Activated CD4-positive, alpha-beta T cell treated with anti-CD3 and anti-CD28 coated beads, Interleukin-2, amount 10 ng/mL, durations not matched to agents 7 days and 5 days (primary cell): ENCODE data around the gene TEKTIP1. TPM values are rescaled to one million over a fixed set of nuclear protein-coding genes. Genes with fewer than 3 reads are reported as not detected.

Experiments
- CTCF ChIA-PET: fragments of 350-600 bp; sonication (Branson Sonifier 250); formaldehyde crosslinking; loops from one replicate; lab custom pipeline; 2021; ENCODE audit warnings: antibody characterized with exemption; lab: Charles Lee
- POLR2A ChIA-PET: fragments of 350-600 bp; sonication (Branson Sonifier 250); formaldehyde crosslinking; loops from one replicate; lab custom pipeline; 2021; ENCODE audit warnings: antibody characterized with exemption; lab: Charles Lee
- DNase-seq: peaks from one replicate; pipeline ENCODE4 v3.0.0-alpha.2; 2020
- H3K27ac Mint-ChIP-seq: one replicate; pipeline ENCODE4 v1.8.0; 2021; ENCODE audit warnings: mild to moderate bottlenecking, moderate library complexity, mixed read lengths
- H3K27me3 Mint-ChIP-seq: one replicate; pipeline ENCODE4 v1.8.0; 2021; ENCODE audit warnings: mixed read lengths
- H3K36me3 Mint-ChIP-seq: one replicate; pipeline ENCODE4 v1.8.0; 2021; ENCODE audit warnings: low read depth, mixed read lengths
- H3K4me1 Mint-ChIP-seq: one replicate; pipeline ENCODE4 v1.8.0; 2021; ENCODE audit warnings: mixed read lengths
- H3K4me3 Mint-ChIP-seq: one replicate; pipeline ENCODE4 v1.8.0; 2021; ENCODE audit warnings: mild to moderate bottlenecking, moderate library complexity, mixed read lengths
- H3K9me3 Mint-ChIP-seq: one replicate; pipeline ENCODE4 v1.8.0; 2021; ENCODE audit warnings: mixed read lengths
- total RNA-seq, 2 experiments: library from RNA; stranded (reverse); gene quantifications; one replicate each; pipeline ENCODE4 v1.2.3, GENCODE V29; 2021

Gene TEKTIP1
- total RNA-seq: 1 to 10 TPM; 6.5 to 8.7 TPM

GRCh38 chr19:3538965-3539755, at the start of gene TEKTIP1:
TEKTIP1 (plus strand) TSS chr19:3539174; CDS start chr19:3539178, 4 bp downstream.
- Mint-ChIP-seq H3K27ac (peak within 1 kb of the TSS; percentile 36), H3K9me3 (no peaks in the 10 kb centered on the region), H3K36me3 (peaks cover 27% of the 10 kb centered on the region), H3K27me3 (no peaks in the 10 kb centered on the region), H3K4me3 (no peak within 1 kb of the TSS), H3K4me1 (no peaks in the 10 kb centered on the region)
- POLR2A ChIA-PET: no interaction called here
- CTCF ChIA-PET: interaction anchor here (0.6 to 1.0 kb wide), 2 partner anchors 9 to 23 kb away, joined by 3 to 6 read pairs; no protein-coding TSS in a partner anchor
- no peak for DNase-seq

- Mint-ChIP-seq H3K27ac (no peak overlapping the region), H3K9me3 (no peaks in the 10 kb centered on the region), H3K4me3 (no peak overlapping the region), H3K4me1 (peaks cover 12% of the 10 kb centered on the region), H3K27me3 (no peaks in the 10 kb centered on the region), H3K36me3 (peaks cover 16% of the 10 kb centered on the region)
- ChIA-PET CTCF (interaction anchor here (0.7 to 1.4 kb wide), 2 partner anchors 12 to 187 kb away, joined by 3 read pairs; no protein-coding TSS in a partner anchor), POLR2A (no interaction called here)
- DNase-seq: no peak
These were observed 47.4 kb upstream of the TEKTIP1 start for GRCh38 chr19:3491396-3492119.

GRCh38 chr19:3492131-3492839, 46.7 kb upstream of the TEKTIP1 start:
- Mint-ChIP-seq H3K27ac (no peak overlapping the region), H3K4me1 (peaks cover 12% of the 10 kb centered on the region), H3K9me3 (no peaks in the 10 kb centered on the region), H3K27me3 (no peaks in the 10 kb centered on the region), H3K36me3 (peaks cover 19% of the 10 kb centered on the region), H3K4me3 (no peak overlapping the region)
- ChIA-PET CTCF (interaction anchor here (0.6 to 1.4 kb wide), 3 partner anchors 8 to 583 kb away, joined by 3 to 4 read pairs (median 3); no protein-coding TSS in a partner anchor), POLR2A (no interaction called here)
- DNase-seq: no peak

- Mint-ChIP-seq H3K27me3 (no peaks in the 10 kb centered on the region), H3K4me3 (no peak overlapping the region), H3K9me3 (no peaks in the 10 kb centered on the region), H3K36me3 (peaks cover 21% of the 10 kb centered on the region), H3K4me1 (peaks cover 14% of the 10 kb centered on the region), H3K27ac (peak overlapping the region; percentile 34)
- ChIA-PET POLR2A (no interaction called here), CTCF (interaction anchor here (0.6 to 0.8 kb wide), 2 partner anchors 9 to 582 kb away, joined by 3 to 4 read pairs; no protein-coding TSS in a partner anchor)
- no peak for DNase-seq
These were observed 46.1 kb upstream of the TEKTIP1 start for GRCh38 chr19:3492919-3493318.

- Mint-ChIP-seq H3K36me3 (peaks cover 24% of the 10 kb centered on the region), H3K9me3 (no peaks in the 10 kb centered on the region), H3K4me1 (peaks cover 17% of the 10 kb centered on the region), H3K27ac (peak overlapping the region; percentile 74), H3K27me3 (no peaks in the 10 kb centered on the region), H3K4me3 (no peak overlapping the region)
- DNase-seq: no peak
- ChIA-PET POLR2A (no interaction called here), CTCF (interaction anchor here (0.6 to 1.3 kb wide), 4 partner anchors 9 to 51 kb away, joined by 3 to 6 read pairs (median 3); partner anchors contain the start of gene SMIM44)
These were observed 45.3 kb upstream of the TEKTIP1 start for GRCh38 chr19:3493651-3494050.

GRCh38 chr19:3494051-3494450, 44.9 kb upstream of the TEKTIP1 start:
- peaks cover 20% of the 10 kb centered on the region for H3K4me1 Mint-ChIP-seq
- H3K4me3 Mint-ChIP-seq: peak overlapping the region; percentile 25

GRCh38 chr19:3494559-3494958, 44.4 kb upstream of the TEKTIP1 start:
- H3K4me3 Mint-ChIP-seq: peak overlapping the region; percentile 25
- peak overlapping the region; percentile 75 for H3K27ac Mint-ChIP-seq
- H3K36me3 Mint-ChIP-seq: peaks cover 27% of the 10 kb centered on the region
- no peaks in the 10 kb centered on the region for H3K9me3 Mint-ChIP-seq
- DNase-seq: peak; percentile 51
- ChIA-PET CTCF (interaction anchor here (0.5 to 1.3 kb wide), 14 partner anchors 8 to 525 kb away, joined by 3 to 9 read pairs (median 3); partner anchors contain the start of gene SMIM44), POLR2A (interaction anchor here (0.7 kb wide), 1 partner anchor 11 kb away, joined by 3 read pairs; no protein-coding TSS in a partner anchor)
- H3K27me3 Mint-ChIP-seq: no peaks in the 10 kb centered on the region
- H3K4me1 Mint-ChIP-seq: peaks cover 24% of the 10 kb centered on the region

More at GRCh38 chr19:3494051-3494450, 44.9 kb upstream of the TEKTIP1 start:
- Mint-ChIP-seq H3K27ac (peak overlapping the region; percentile 75), H3K36me3 (peaks cover 25% of the 10 kb centered on the region), H3K9me3 (no peaks in the 10 kb centered on the region), H3K27me3 (no peaks in the 10 kb centered on the region)
- ChIA-PET CTCF (interaction anchor here (0.5 to 1.3 kb wide), 11 partner anchors 8 to 526 kb away, joined by 3 to 9 read pairs (median 3); partner anchors contain the start of gene SMIM44), POLR2A (no interaction called here)
- DNase-seq: peak; percentile 49

GRCh38 chr19:3496392-3497273, 42.3 kb upstream of the TEKTIP1 start:
- ChIA-PET CTCF (no interaction called here), POLR2A (no interaction called here)
- H3K27me3 Mint-ChIP-seq: no peaks in the 10 kb centered on the region
- DNase-seq: no peak
- peaks cover 27% of the 10 kb centered on the region for H3K36me3 Mint-ChIP-seq
- peaks cover 34% of the 10 kb centered on the region for H3K4me1 Mint-ChIP-seq
- no peaks in the 10 kb centered on the region for H3K9me3 Mint-ChIP-seq
- H3K27ac Mint-ChIP-seq: no peak overlapping the region
- H3K4me3 Mint-ChIP-seq: no peak overlapping the region

- no peak overlapping the region for H3K4me3 Mint-ChIP-seq
- H3K27me3 Mint-ChIP-seq: no peaks in the 10 kb centered on the region
- no peak overlapping the region for H3K27ac Mint-ChIP-seq
- no peaks in the 10 kb centered on the region for H3K9me3 Mint-ChIP-seq
- peaks cover 24% of the 10 kb centered on the region for H3K36me3 Mint-ChIP-seq
- ChIA-PET POLR2A (interaction anchor here (0.6 kb wide), 1 partner anchor 197 kb away, joined by 6 read pairs; no protein-coding TSS in a partner anchor), CTCF (interaction anchor here (0.6 kb wide), 1 partner anchor 481 kb away, joined by 4 read pairs; no protein-coding TSS in a partner anchor)
- H3K4me1 Mint-ChIP-seq: peaks cover 33% of the 10 kb centered on the region
- DNase-seq: no peak
These were observed 41.0 kb upstream of the TEKTIP1 start for GRCh38 chr19:3497757-3498520.

GRCh38 chr19:3499738-3500428, 39.1 kb upstream of the TEKTIP1 start:
- POLR2A ChIA-PET: no interaction called here
- no peaks in the 10 kb centered on the region for H3K9me3 Mint-ChIP-seq
- H3K4me3 Mint-ChIP-seq: peak overlapping the region; percentile 83
- no peaks in the 10 kb centered on the region for H3K27me3 Mint-ChIP-seq
- peak overlapping the region; percentile 98 for H3K27ac Mint-ChIP-seq
- no peak for DNase-seq
- peaks cover 32% of the 10 kb centered on the region for H3K4me1 Mint-ChIP-seq
- CTCF ChIA-PET: interaction anchor here (0.9 to 1.4 kb wide), 3 partner anchors 10 to 15 kb away, joined by 3 to 5 read pairs (median 4); no protein-coding TSS in a partner anchor
- H3K36me3 Mint-ChIP-seq: peaks cover 18% of the 10 kb centered on the region
